Panc1 (cell line): ENCODE results near the gene FAM83D. TPM values are rescaled to one million over a fixed set of nuclear protein-coding genes. Genes with fewer than 3 reads are reported as not detected.

ENCODE experiments used
- ATAC-seq: fragments of 200-7000 bp; cut with Tn5 transposase; 2 replicates; pipeline ENCODE4 v1.9.1; 2020; ENCODE audit warnings: mild to moderate bottlenecking, moderate library complexity
- BruUV-seq: library from RNA; stranded (reverse); fragments of 400-500 nt; replicated peaks from 2 replicates; lab custom pipeline; 2021; lab: Mats Ljungman, UMichigan
- CTCF ChIA-PET: fragments of 300-600 bp; sonication (Branson Sonifier 250); formaldehyde crosslinking; loops from one replicate; lab custom pipeline; 2022; ENCODE audit warnings: antibody characterized with exemption; lab: Charles Lee
- POLR2A ChIA-PET: fragments of 300-600 bp; sonication (Branson Sonifier 250); formaldehyde crosslinking; loops from one replicate; lab custom pipeline; 2022; ENCODE audit warnings: antibody characterized with exemption; lab: Charles Lee
- DNase-seq: peaks from one replicate; pipeline ENCODE4 v3.0.0-alpha.2; 2010; ENCODE audit warnings: low read depth, low spot score
- H3K27ac ChIP-seq: 2 replicates; pipeline ENCODE4 v1.5.1; 2011; ENCODE audit warnings: mild to moderate bottlenecking, low read length, inconsistent platforms
- H3K27me3 ChIP-seq: fragments of 200-500 bp; sonication (Bioruptor generic); 2 replicates; pipeline ENCODE4 v1.6.0; 2014; ENCODE audit warnings: low read length, inconsistent platforms; ENCODE audit not compliant: control insufficient read depth, insufficient read depth
- H3K36me3 ChIP-seq: fragments of 200-500 bp; sonication (Bioruptor generic); 2 replicates; pipeline ENCODE4 v1.5.1; 2014; ENCODE audit warnings: inconsistent platforms, mild to moderate bottlenecking, low read length, moderate library complexity; ENCODE audit not compliant: control insufficient read depth, insufficient read depth
- H3K4me1 ChIP-seq: 2 replicates; pipeline ENCODE4 v1.5.1; 2011; ENCODE audit warnings: inconsistent platforms, mild to moderate bottlenecking, low read length, moderate library complexity; ENCODE audit not compliant: control insufficient read depth, insufficient read depth
- H3K4me3 ChIP-seq, 2 experiments: 2 replicates each; pipeline ENCODE4 v1.5.1; 2011 to 2012; ENCODE audit warnings: low read depth in 2 of 2, low read length in 2 of 2, mild to moderate bottlenecking in 2 of 2, inconsistent platforms in 1 of 2, moderate library complexity in 1 of 2
- H3K9me3 ChIP-seq: fragments of 200-500 bp; sonication (Bioruptor generic); 2 replicates; pipeline ENCODE4 v1.5.1; 2014; ENCODE audit warnings: low read depth, mild to moderate bottlenecking, inconsistent platforms, low read length, moderate library complexity; ENCODE audit not compliant: control insufficient read depth, insufficient read depth
- CTCF ChIP-seq: fragments of 450-650 bp; IDR thresholded peaks from 2 replicates; pipeline ENCODE4 v1.5.1; 2017; ENCODE audit warnings: mild to moderate bottlenecking
- POLR2AphosphoS5 ChIP-seq: IDR thresholded peaks from 2 replicates; pipeline ENCODE4 v1.6.1; 2012; ENCODE audit warnings: mild to moderate bottlenecking, low read depth, low read length, moderate library complexity
- SIN3A ChIP-seq: IDR thresholded peaks from 2 replicates; pipeline ENCODE4 v1.6.1; 2012; ENCODE audit warnings: low read depth, mild to moderate bottlenecking, low read length, moderate library complexity, borderline replicate concordance; ENCODE audit not compliant: insufficient read depth
- TCF7L2 ChIP-seq: IDR thresholded peaks from 2 replicates; pipeline ENCODE4 v1.6.1; 2011; ENCODE audit warnings: mild to moderate bottlenecking, low read depth, low read length, inconsistent platforms
- in situ Hi-C: cut with HindIII; loops from 2 replicates; pipeline ENCODE4 v1.10.0; 2016; ENCODE audit warnings: low sequenced_read_pairs, low pct_unique_long_range_greater_than_20kb
- intact Hi-C: fragments of 100-400 bp; cut with micrococcal nuclease; formaldehyde crosslinking; loops from one replicate; pipeline ENCODE4 v1.10.0; 2022; ENCODE audit not compliant: unreplicated experiment
- total RNA-seq: library from RNA; stranded (reverse); gene quantifications from one replicate; pipeline ENCODE4 v1.2.1, GENCODE V29; 2021; ENCODE audit not compliant: unreplicated experiment
- TF ChIP-seq, protein P1 (sequence below), 2 experiments: IDR thresholded peaks; 2 replicates each; pipeline ENCODE4 v1.6.1; 2011 to 2012; ENCODE audit warnings: low read depth in 2 of 2, control low read depth in 1 of 2, low read length in 1 of 2, mild to moderate bottlenecking in 1 of 2, moderate library complexity in 1 of 2; ENCODE audit not compliant: insufficient read depth in 1 of 2

The FAM83D gene
- total RNA-seq, 1 experiment from 2014 or later = 30.9 TPM

DNA sequence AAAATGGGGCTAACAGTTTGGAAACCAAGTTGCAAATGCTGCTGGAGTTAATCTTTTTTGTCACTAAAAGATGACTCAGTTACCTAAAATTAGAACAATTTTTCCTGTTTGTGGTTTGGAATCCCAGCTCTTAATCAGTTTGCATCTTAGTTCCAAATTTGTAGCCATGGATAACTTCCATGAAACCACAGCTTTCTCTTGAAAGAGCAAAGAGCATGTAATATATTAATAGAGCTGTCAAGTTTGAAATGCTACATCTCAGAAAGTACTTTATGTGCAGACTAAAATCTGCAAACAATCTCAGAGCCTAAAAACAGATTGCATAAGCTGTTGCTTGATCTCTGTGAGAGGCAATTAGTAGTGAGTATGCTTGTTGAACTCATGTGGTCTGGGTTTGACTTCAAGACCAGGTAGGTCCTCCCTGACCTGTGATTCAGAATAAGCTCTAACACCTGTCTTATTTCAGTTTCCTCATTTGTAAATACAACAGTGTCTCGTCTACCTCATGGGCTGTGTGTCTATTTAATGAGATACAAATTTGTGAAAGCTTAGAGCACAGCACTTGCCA, 59.5 kb downstream of the FAM83D start:
- no peak for DNase-seq
- no TSS peak for BruUV-seq
- TF ChIP-seq SIN3A = no peak
- TF ChIP-seq, protein P1, sequence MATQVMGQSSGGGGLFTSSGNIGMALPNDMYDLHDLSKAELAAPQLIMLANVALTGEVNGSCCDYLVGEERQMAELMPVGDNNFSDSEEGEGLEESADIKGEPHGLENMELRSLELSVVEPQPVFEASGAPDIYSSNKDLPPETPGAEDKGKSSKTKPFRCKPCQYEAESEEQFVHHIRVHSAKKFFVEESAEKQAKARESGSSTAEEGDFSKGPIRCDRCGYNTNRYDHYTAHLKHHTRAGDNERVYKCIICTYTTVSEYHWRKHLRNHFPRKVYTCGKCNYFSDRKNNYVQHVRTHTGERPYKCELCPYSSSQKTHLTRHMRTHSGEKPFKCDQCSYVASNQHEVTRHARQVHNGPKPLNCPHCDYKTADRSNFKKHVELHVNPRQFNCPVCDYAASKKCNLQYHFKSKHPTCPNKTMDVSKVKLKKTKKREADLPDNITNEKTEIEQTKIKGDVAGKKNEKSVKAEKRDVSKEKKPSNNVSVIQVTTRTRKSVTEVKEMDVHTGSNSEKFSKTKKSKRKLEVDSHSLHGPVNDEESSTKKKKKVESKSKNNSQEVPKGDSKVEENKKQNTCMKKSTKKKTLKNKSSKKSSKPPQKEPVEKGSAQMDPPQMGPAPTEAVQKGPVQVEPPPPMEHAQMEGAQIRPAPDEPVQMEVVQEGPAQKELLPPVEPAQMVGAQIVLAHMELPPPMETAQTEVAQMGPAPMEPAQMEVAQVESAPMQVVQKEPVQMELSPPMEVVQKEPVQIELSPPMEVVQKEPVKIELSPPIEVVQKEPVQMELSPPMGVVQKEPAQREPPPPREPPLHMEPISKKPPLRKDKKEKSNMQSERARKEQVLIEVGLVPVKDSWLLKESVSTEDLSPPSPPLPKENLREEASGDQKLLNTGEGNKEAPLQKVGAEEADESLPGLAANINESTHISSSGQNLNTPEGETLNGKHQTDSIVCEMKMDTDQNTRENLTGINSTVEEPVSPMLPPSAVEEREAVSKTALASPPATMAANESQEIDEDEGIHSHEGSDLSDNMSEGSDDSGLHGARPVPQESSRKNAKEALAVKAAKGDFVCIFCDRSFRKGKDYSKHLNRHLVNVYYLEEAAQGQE (IDR thresholded peaks at IDR 0.05; ENCODE audit: insufficient read depth in 1 of 2, low read depth in 2 of 2, low read length in 1 of 2) = no peak
- no peak for TF ChIP-seq TCF7L2

GRCh38 chr20:38986663-38987062, 60.4 kb downstream of the FAM83D start:
- TF ChIP-seq POLR2AphosphoS5 (no peak), TCF7L2 (no peak), CTCF (no peak), SIN3A (no peak)
- TF ChIP-seq, protein P1 (IDR thresholded peaks at IDR 0.05; ENCODE audit: insufficient read depth in 1 of 2, low read depth in 2 of 2, low read length in 1 of 2) = no peak
- ATAC-seq (no peak), DNase-seq (no peak)
- in situ Hi-C loops (no loop called here), intact Hi-C loops (no loop called here)
- Histone ChIP-seq H3K27me3 (no peaks in the 10 kb centered on the region), H3K36me3 (peaks cover 10% of the 10 kb centered on the region; the same call in 1 of the 2 replicates), H3K4me1 (no peaks in the 10 kb centered on the region), H3K9me3 (no peaks in the 10 kb centered on the region), H3K4me3 (no peak overlapping the region), H3K27ac (no peak overlapping the region)
- CTCF ChIA-PET = no interaction called here
- POLR2A ChIA-PET = no interaction called here
- BruUV-seq = no TSS peak

More for the DNA sequence above, 59.5 kb downstream of the FAM83D start:
- no peaks in the 10 kb centered on the region for H3K27me3 ChIP-seq
- H3K4me3 ChIP-seq = no peak overlapping the region
- ChIA-PET CTCF (interaction anchor here (0.6 to 1.1 kb wide), 2 partner anchors 64 to 443 kb away, joined by 3 to 8 read pairs; no protein-coding TSS in a partner anchor), POLR2A (no interaction called here)
- in situ Hi-C loops (no loop called here), intact Hi-C loops (no loop called here)
- H3K9me3 ChIP-seq = no peaks in the 10 kb centered on the region
- no peak for ATAC-seq
- no peaks in the 10 kb centered on the region for H3K4me1 ChIP-seq
- H3K36me3 ChIP-seq = peaks cover 10% of the 10 kb centered on the region; the same call in 1 of the 2 replicates
- no peak overlapping the region for H3K27ac ChIP-seq
